IMR-90 (cell line): ENCODE data around the gene PRKCA. TPM values are rescaled to one million over a fixed set of nuclear protein-coding genes. Genes with fewer than 3 reads are reported as not detected.

Source experiments
- ATAC-seq: fragments of 200-7000 bp; cut with Tn5 transposase; 2 replicates; pipeline ENCODE4 v1.9.1; 2020; ENCODE audit warnings: low read depth, mild to moderate bottlenecking, moderate library complexity
- BruUV-seq: library from RNA; stranded (reverse); fragments of 400-500 nt; replicated peaks from 2 replicates; lab custom pipeline; 2021; lab: Mats Ljungman, UMichigan
- CTCF ChIA-PET: fragments of 300-600 bp; formaldehyde crosslinking; extraction: SDS; loops from one replicate; lab custom pipeline; 2021; ENCODE audit warnings: antibody characterized with exemption; lab: Yijun Ruan, JAX
- POLR2A ChIA-PET: fragments of 300-600 bp; sonication (Branson Sonifier 250); formaldehyde crosslinking; loops from one replicate; lab custom pipeline; 2022; ENCODE audit warnings: antibody characterized with exemption; ENCODE audit not compliant: unreplicated experiment; lab: Charles Lee
- DNase-seq: peaks from one replicate; pipeline ENCODE4 v3.0.0; 2013
- H2AFZ ChIP-seq: replicated peaks from 2 replicates; pipeline ENCODE3; 2013; ENCODE audit warnings: low read length, mild to moderate bottlenecking; ENCODE audit not compliant: poor library complexity
- H2AK5ac ChIP-seq: 2 replicates; pipeline ENCODE4 v1.6.1; 2013; ENCODE audit warnings: low read depth, low read length, inconsistent platforms
- H2AK9ac ChIP-seq: replicated peaks from 2 replicates; pipeline ENCODE3; 2013; ENCODE audit warnings: mild to moderate bottlenecking, low read depth, low read length, moderate library complexity; ENCODE audit not compliant: poor library complexity
- H2BK120ac ChIP-seq: 2 replicates; pipeline ENCODE4 v1.6.1; 2013; ENCODE audit warnings: low read depth, low read length, inconsistent platforms
- H2BK15ac ChIP-seq: 3 replicates; pipeline ENCODE4 v1.6.1; 2013; ENCODE audit warnings: low read depth, low read length, inconsistent platforms
- H2BK20ac ChIP-seq: 2 replicates; pipeline ENCODE4 v1.6.1; 2013; ENCODE audit warnings: low read depth, mild to moderate bottlenecking, inconsistent platforms, low read length, moderate library complexity
- H2BK5ac ChIP-seq: 2 replicates; pipeline ENCODE4 v1.6.1; 2013; ENCODE audit warnings: mild to moderate bottlenecking, low read depth, low read length, inconsistent platforms; ENCODE audit not compliant: poor library complexity, severe bottlenecking
- H3K14ac ChIP-seq: replicated peaks from 2 replicates; pipeline ENCODE4 v1.6.1; 2013; ENCODE audit warnings: low read depth, low read length, inconsistent platforms
- H3K18ac ChIP-seq: 2 replicates; pipeline ENCODE4 v1.6.1; 2013; ENCODE audit warnings: low read depth, low read length, control low read depth
- H3K23ac ChIP-seq: 2 replicates; pipeline ENCODE4 v1.6.1; 2013; ENCODE audit warnings: low read depth, low read length, inconsistent platforms
- H3K27ac ChIP-seq: 2 replicates; pipeline ENCODE4 v1.5.1; 2013; ENCODE audit warnings: mild to moderate bottlenecking, control low read depth, low read length; ENCODE audit not compliant: insufficient read depth
- H3K27me3 ChIP-seq: 2 replicates; pipeline ENCODE4 v1.6.1; 2013; ENCODE audit warnings: low read length; ENCODE audit not compliant: control insufficient read depth, insufficient read depth
- H3K36me3 ChIP-seq: 2 replicates; pipeline ENCODE4 v1.6.1; 2013; ENCODE audit warnings: low read length, mixed read lengths; ENCODE audit not compliant: control insufficient read depth, insufficient read depth
- H3K4ac ChIP-seq: 2 replicates; pipeline ENCODE4 v1.6.1; 2013; ENCODE audit warnings: low read depth, low read length, inconsistent platforms
- H3K4me1 ChIP-seq: 2 replicates; pipeline ENCODE4 v1.6.1; 2013; ENCODE audit warnings: low read length, mixed read lengths; ENCODE audit not compliant: control insufficient read depth, insufficient read depth
- H3K4me2 ChIP-seq: 2 replicates; pipeline ENCODE4 v1.6.1; 2013; ENCODE audit warnings: low read depth, mild to moderate bottlenecking, control low read depth, low read length, moderate library complexity
- H3K4me3 ChIP-seq: 2 replicates; pipeline ENCODE4 v1.5.1; 2013; ENCODE audit warnings: low read depth, mild to moderate bottlenecking, control low read depth, low read length, moderate library complexity; ENCODE audit not compliant: insufficient read depth
- H3K56ac ChIP-seq: 2 replicates; pipeline ENCODE4 v1.6.1; 2013; ENCODE audit warnings: low read length, inconsistent platforms; ENCODE audit not compliant: insufficient read depth; ENCODE audit errors: extremely low read depth
- H3K79me1 ChIP-seq, 2 experiments: 2 replicates each; pipeline ENCODE4 v1.6.1; 2013; ENCODE audit warnings: low read length in 2 of 2, inconsistent platforms in 1 of 2, low read depth in 1 of 2
- H3K9ac ChIP-seq: 2 replicates; pipeline ENCODE4 v1.6.1; 2013; ENCODE audit warnings: low read depth, low read length, control low read depth
- H3K9me1 ChIP-seq: 2 replicates; pipeline ENCODE4 v1.6.1; 2013; ENCODE audit warnings: low read length, inconsistent platforms; ENCODE audit not compliant: insufficient read depth
- H3K9me3 ChIP-seq: 2 replicates; pipeline ENCODE4 v1.6.1; 2013; ENCODE audit warnings: low read length; ENCODE audit not compliant: control insufficient read depth, insufficient read depth
- H4K20me1 ChIP-seq: 2 replicates; pipeline ENCODE4 v1.6.1; 2013; ENCODE audit warnings: low read length, inconsistent platforms; ENCODE audit not compliant: insufficient read depth
- H4K5ac ChIP-seq: 2 replicates; pipeline ENCODE4 v1.6.1; 2013; ENCODE audit warnings: mild to moderate bottlenecking, low read depth, low read length, control low read depth
- H4K8ac ChIP-seq, 2 experiments: 2 replicates each; pipeline ENCODE4 v1.6.1; 2013; ENCODE audit warnings: low read depth in 2 of 2, low read length in 2 of 2, control low read depth in 1 of 2, inconsistent platforms in 1 of 2
- H4K91ac ChIP-seq: 2 replicates; pipeline ENCODE4 v1.6.1; 2013; ENCODE audit warnings: low read depth, low read length, inconsistent platforms; ENCODE audit not compliant: insufficient read depth
- MXI1 ChIP-seq: IDR thresholded peaks from 2 replicates; pipeline ENCODE4 v1.6.1; 2012; ENCODE audit warnings: low read depth, mild to moderate bottlenecking, low read length, moderate library complexity, borderline replicate concordance
- RAD21 ChIP-seq: IDR thresholded peaks from 2 replicates; pipeline ENCODE4 v1.6.1; 2012; ENCODE audit warnings: low read length, improper control_type of control experiment
- WGBS, 2 experiments: methylation state at CpG; one replicate each; pipeline versions ENCODE4 v1.1.5 to v1.1.7; 2013; ENCODE audit warnings: missing lambda C conversion rate in 2 of 2; ENCODE audit not compliant: insufficient read length in 1 of 2; ENCODE audit errors: extremely low coverage in 2 of 2; 5-methylcytosine and 5-hydroxymethylcytosine counted together
- dilution Hi-C: fragments of 300-500 bp; cut with HindIII; formaldehyde crosslinking; loops from one replicate; pipeline ENCODE4 v1.14.3; 2018; ENCODE audit warnings: low sequenced_read_pairs; ENCODE audit not compliant: unreplicated experiment
- in situ Hi-C: fragments of 300-500 bp; cut with MboI; formaldehyde crosslinking; loops from 3 replicates; pipeline ENCODE4 v1.14.3; 2019; ENCODE audit warnings: low sequenced_read_pairs, inconsistent platforms, mixed read lengths
- intact Hi-C: fragments of 100-400 bp; cut with micrococcal nuclease; formaldehyde crosslinking; loops from 2 replicates; pipeline ENCODE4 v1.10.0; 2022
- polyA plus RNA-seq, 3 experiments: library from polyadenylated mRNA; depleted of rRNA; stranded (reverse); fragments of >200 nt; gene quantifications; 2 replicates each; pipeline ENCODE4 v1.2.3, GENCODE V29; 2012; ENCODE audit warnings: low replicate concordance in 1 of 3
- total RNA-seq: library from RNA; depleted of rRNA; stranded (reverse); fragments of >200 nt; gene quantifications from 2 replicates; pipeline ENCODE4 v1.2.3, GENCODE V29; 2012

The PRKCA gene
- total and polyA plus RNA-seq, 2 of the 4 experiments (the other 2 are of a cell fraction): 31.0 to 46.0 TPM

DNA sequence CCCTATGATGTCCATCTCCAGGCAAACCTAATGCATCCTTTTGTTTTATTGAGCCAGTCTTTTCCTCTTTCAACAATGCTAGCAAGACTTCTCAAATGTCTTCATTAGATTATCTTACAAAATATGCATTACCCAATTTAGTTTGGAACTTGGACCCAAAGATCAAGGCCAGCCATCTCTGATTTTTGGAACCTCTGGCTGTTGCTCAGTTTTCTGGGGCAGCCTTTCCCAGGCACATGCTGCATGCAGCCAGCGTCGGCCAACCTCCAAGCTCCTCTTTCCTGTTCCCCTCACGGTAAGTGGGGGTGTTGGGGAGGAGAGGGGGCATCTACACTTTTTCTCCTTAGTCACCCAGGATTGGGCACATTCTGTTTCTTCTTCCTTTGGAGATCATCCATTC lies 189.3 kb downstream of the PRKCA start:
- H3K23ac ChIP-seq: 0 out of 2 replicates have a peak overlapping the region, but pooled peaks have one; percentile 7
- H3K9ac ChIP-seq: no peak overlapping the region
- H3K27me3 ChIP-seq: no peaks in the 10 kb centered on the region
- peaks cover 17% of the 10 kb centered on the region for H3K4me1 ChIP-seq
- no peaks in the 10 kb centered on the region for H3K9me3 ChIP-seq
- peaks cover 39 to 66% of the 10 kb centered on the region in 2 experiments for H3K79me1 ChIP-seq
- H3K4me2 ChIP-seq: no peak overlapping the region
- no peak overlapping the region; the same call in 1 of the 2 replicates for H2BK120ac ChIP-seq
- no peak for TF ChIP-seq MXI1
- no peak for TF ChIP-seq RAD21
- ATAC-seq (no peak), DNase-seq (no peak)
- no peak overlapping the region for H4K91ac ChIP-seq
- no peak overlapping the region; the same call in 1 of the 2 replicates for H3K4ac ChIP-seq
- intact Hi-C loops (no loop called here), in situ Hi-C loops (no loop called here), dilution Hi-C loops (no loop called here)
- POLR2A ChIA-PET: no interaction called here
- no peak overlapping the region for H4K8ac ChIP-seq
- CTCF ChIA-PET: no interaction called here
- H3K9me1 ChIP-seq: peaks cover 18% of the 10 kb centered on the region
- no peak overlapping the region for H2BK5ac ChIP-seq
- no CpG with 5 or more reads among the region's 3 CpGs for WGBS, 2 experiments
- peaks cover 2% of the 10 kb centered on the region; the same call in 1 of the 2 replicates for H3K36me3 ChIP-seq
- H4K20me1 ChIP-seq: peaks cover 11% of the 10 kb centered on the region; the same call in 1 of the 2 replicates
- no TSS peak for BruUV-seq
- H3K27ac ChIP-seq: no peak overlapping the region
- no peak overlapping the region for H3K14ac ChIP-seq
- no peak overlapping the region for H3K18ac ChIP-seq
- H2AFZ ChIP-seq: no peak overlapping the region
- H2BK15ac ChIP-seq: no peak overlapping the region; the same call in 2 of the 3 replicates
- no peak overlapping the region for H4K5ac ChIP-seq
- no peak overlapping the region for H3K56ac ChIP-seq
- H2AK5ac ChIP-seq: no peak overlapping the region
- H2AK9ac ChIP-seq: no peak overlapping the region
- no peak overlapping the region for H2BK20ac ChIP-seq
- H3K4me3 ChIP-seq: no peak overlapping the region
